GM21825 (cell line): Measurements from ENCODE around the gene DENND4C.
A peak's percentile ranks its signal among the peaks of the same experiment; 100 is the strongest.
"Not testable (repeated sequence)": the region's sequence is repeated elsewhere in the genome, so short reads cannot be mapped to it uniquely, and the experiment has no call there.

Experiments
- ATAC-seq: cut with Tn5 transposase; IDR thresholded peaks from one replicate; pipeline ENCODE4 v1.9.1; 2021; ENCODE audit warnings: mild to moderate bottlenecking, moderate library complexity; ENCODE audit not compliant: unreplicated experiment

Gene DENND4C

DNA sequence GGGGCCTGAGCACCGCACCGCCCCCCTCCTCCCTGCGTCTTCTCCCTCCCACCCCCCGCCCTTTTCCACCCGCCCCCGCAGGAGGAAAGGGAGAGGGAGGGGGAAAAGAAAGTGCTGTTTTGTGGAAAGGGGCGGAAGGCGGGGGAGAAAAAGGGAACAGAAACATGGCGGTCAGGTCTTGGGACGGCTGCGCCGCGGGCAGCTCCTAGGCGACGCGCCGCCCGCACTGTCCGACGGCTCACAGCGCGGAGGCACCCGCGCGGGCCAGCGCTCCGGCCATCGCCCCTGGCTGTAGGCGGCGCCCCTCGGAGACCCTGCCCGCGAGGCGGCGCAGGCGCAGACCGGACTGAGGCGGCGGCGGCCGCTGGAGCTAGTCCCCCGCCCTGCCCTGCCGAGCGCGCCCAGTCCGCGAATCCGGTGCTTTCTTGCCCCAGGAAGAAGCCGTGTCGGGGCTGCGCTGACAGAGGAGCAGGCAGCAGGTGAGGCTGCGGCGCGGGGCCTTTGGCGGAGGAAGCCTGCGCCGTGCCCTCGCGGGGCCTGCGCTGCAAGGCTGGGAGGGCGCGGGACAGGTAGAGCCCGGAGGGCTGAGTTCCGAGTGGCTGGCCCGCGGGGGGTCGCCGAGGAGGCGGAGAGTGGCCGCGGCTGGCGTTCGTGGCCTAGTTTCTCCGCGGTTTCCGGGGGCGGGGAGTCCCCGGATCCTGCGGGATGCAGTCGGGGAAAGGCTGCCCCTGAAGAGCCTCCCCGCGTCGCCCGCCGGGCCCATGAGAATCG lies at the start of gene DENND4C:
TSS of gene DENND4C (plus strand) at position 339 of the 771 bp plus-strand sequence. CDS start 45,482 bp downstream, outside the sequence.
- ATAC-seq, result peak; percentile 72

- no peak for ATAC-seq
Measured at GRCh38 chr9:19180991-19181390, 49.5 kb upstream of the DENND4C start.

DNA sequence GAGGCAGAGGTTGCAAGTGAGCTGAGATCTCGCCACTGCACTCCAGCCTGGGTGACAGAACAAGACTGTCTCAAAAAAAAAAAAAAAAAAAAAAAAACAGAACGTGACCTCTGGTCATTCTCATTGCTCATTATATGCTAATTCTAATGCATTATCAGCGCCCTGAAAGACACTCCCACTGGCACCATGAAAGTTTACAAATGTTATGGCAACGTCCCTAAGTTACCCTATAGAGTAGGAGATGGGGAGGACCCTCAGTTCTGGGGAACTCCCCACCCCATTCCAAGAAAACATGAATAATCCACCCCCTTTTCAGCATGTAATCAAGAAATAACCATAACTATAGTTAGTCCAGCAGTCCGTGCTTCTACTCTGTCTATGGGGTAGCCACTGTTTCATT lies 48.9 kb upstream of the DENND4C start:
- ATAC-seq, result no peak

DNA sequence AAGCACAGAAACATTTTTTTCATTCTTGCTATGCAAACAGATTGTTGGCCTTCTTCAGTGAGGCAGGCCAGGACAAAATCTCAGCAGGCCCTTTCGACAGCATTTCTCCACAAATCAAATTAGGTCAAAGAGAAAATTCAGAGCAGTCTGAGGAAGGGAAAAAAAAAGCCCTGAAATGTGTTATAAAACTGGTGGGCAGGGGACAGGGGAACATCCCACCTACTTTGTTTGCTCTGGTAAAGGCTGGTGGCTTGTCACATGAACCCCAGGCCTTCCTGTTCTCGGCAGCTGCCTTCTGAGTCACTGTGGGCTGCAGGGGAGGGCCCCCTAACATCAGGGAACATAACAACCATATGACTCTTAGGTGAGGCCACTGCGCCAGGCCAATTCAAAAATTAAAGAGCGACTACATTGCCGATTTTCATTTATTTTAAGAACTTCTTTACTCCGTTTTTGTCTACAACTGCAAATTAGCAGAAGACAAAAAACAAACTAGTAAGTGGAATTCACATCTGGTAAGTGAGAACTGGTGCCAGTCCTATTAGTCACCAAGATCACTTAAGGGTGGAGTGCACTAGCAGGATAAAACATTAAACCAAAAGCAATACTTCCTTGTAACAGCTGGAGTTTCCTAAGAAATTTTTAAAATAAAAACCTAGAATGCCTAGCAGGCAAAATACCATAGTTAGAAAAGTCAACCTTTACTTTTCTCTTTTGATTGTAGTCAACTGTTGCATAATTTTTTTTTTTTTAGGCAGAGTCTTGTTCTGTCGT lies 46.2 kb upstream of the DENND4C start:
- peak; percentile 99 for ATAC-seq

DNA sequence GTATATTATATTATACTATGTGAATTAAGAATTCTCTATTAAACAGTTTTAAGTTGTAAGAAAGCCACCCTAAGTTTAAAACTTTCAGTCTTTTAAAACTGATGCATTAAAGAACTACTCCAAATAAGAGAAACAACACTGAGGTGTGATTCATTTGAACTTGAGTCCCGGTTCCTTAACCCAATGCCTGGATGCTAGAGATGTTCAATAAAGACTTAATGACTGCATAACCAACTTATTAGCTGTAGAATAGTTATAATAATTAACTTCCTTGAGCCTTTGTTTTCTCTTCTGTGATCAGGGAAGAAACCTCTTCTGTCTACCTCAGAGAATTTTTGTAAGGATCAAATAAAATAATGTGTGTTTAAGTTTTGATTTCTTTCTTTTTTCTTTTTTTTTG lies 45.3 kb upstream of the DENND4C start:
- no peak for ATAC-seq

DNA sequence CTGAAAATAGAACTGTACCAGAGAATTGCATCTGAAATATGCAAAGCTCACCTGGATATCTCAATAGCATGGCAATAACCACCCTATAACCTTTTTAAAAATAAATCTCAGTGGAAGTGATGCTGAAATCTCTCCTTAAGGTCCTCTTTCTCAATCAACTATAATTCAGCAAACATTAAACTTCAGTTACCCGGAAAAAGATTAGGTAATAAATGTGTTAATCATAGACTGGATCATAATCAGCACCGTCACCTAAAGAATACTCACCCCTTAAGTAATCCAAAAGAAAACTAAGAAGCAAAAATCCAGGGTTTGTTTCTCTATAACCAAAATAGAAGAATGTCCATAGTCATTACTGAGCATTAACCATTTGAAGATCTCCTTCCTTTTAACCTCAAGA lies 44.3 kb upstream of the DENND4C start:
- ATAC-seq, result no peak

- no peak for ATAC-seq
Measured at GRCh38 chr9:19188771-19189170, 41.7 kb upstream of the DENND4C start.

- ATAC-seq, result no peak
Measured at GRCh38 chr9:19192202-19193028, 38.1 kb upstream of the DENND4C start.

DNA sequence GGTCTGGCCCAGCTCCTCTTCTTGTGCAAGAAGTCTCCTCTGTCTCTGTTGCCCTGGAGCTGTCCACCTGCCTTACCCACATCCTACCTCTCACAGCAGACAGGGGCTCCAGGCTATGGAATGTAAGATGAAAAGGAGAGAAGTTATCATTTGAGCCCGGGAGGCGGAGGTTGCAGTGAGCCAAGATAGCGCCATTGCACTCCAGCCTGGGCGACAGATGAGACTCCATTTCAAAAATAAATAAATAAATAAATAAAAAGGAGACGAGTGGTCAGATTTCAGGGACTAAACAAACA lies 37.5 kb upstream of the DENND4C start:
- ATAC-seq, result no peak

GRCh38 chr9:19193358-19193973 lies 37.0 kb upstream of the DENND4C start:
- ATAC-seq, result not testable (repeated sequence)

DNA sequence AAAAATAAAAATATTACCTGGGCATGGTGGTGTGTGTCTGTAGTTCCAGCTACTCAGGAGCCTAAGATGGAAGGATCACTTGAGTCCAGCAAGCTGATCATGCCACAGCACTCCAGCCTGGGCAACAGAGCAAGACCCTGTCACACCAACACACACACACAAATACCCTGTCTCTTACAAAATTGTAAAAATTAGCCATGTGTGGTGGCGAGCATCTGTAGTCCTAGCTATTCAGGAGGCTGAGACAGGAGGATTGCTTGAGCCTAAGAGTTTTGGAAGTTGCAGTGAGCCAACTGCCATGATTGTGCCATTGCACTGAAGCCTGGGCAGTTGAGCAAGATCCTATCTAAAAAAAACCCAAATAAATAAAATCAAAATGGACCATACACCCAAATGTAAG lies 32.1 kb upstream of the DENND4C start:
- no peak for ATAC-seq

DNA sequence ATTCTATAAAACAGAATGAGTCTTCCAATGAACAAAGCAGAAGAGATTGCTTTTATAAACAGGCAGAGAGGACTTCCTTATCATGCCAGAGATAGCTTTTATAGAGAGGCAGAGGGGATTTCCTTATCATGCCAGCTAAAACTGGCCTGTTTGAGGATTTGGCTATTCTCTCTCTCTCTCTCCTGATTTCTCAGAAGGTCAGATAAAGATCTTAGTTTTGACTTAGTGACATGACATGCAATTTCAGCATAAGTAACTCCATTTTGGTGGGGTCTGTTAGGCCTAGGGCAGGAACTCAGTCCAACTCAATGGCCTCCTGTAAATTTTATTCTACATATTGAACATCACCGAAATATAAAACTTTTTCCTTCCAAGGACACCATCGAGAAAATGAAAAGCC lies 31.5 kb upstream of the DENND4C start:
- ATAC-seq, result no peak

- ATAC-seq, result no peak
Measured at GRCh38 chr9:19200229-19200628, 30.3 kb upstream of the DENND4C start.

DNA sequence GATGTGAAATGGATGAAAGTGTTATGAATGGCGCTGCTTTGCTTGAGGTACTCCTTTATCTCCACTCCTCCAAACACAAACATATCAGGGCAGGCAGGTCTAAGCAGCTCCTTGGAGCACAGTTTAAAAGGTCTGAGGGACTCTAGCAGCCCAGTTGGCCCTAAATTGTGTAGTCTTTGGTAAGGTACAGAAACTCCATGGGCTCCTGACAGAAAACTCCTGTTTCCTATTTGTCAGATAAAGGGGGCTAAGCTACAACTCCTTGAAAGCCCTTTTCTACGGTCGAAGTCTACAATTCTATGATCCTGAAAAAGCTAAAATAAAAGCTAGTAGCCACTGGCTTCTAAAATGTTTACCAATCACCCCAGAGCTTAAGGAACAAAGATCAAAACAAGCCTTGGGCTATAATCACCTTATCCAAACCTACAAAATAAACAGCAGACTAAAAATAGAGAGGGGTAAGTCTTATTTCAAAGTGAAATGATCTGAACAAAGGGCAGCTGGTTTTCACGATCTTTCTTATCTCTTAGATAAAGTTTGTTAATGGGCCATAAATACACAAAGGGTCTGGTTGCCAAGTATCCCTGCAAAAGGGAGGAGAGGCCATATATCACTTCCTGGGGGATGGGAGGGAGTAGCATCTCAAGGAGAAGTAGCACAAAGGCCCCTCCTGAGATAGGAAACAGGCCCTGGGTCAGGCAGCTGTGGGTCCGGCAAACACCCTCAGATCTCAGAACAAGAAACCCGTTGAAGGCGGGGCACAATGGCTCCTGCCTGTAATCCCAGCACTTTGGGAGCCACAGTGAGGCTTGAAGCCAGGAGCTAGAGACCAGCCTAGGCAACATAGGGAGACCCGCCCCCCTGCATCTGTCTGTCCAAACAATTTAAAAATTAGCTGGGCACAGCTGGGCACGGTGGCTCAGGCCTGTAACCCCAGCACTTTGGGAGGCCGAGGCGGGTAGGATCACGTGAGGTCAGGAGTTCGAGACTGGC lies 28.3 kb upstream of the DENND4C start:
- ATAC-seq, result no peak

GRCh38 chr9:19203058-19203457 lies 27.4 kb upstream of the DENND4C start:
- no peak for ATAC-seq

DNA sequence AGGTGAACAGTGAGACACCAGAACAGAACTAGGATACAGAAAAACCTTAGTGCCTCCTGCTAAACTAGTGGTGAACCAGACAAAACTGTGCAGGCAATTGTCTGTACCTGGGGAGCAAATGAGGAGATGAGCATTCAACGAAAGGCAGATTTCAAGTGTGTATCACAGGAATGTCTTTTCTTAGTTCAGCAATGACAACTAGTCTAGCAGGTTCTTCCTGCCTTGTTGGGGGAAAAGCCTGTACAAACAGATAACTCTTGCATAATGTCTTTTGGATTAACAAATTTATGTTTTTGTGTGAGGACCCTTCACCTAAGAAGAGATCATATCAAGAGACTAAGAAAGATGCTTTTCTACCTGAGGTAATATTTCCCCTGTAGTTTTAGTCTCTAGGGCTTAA lies 21.8 kb upstream of the DENND4C start:
- ATAC-seq, result no peak

- no peak for ATAC-seq
Measured at GRCh38 chr9:19209188-19209587, 21.3 kb upstream of the DENND4C start.

- no peak for ATAC-seq
Measured at GRCh38 chr9:19213823-19214222, 16.7 kb upstream of the DENND4C start.

DNA sequence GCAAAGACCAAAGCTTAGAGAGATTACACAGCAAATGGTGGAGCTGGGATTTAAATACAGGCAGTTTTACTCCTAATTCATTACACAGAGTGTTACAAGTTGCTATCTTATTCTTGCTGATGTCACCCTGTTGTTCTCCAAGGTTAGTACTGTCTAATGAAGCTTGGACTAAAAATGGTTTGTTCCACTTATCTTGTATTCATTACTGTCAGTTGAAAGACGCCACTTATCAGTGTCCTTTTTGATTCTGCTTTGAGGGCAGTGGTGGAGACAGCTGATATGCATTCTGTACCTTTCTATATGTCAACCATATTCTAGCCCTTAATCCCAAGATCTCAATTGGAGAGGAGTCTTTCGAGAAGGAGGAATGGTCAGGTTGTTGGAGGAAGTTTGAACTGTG lies 14.0 kb upstream of the DENND4C start:
- ATAC-seq, result no peak

- ATAC-seq, result no peak
Measured at GRCh38 chr9:19221326-19221725, 9.2 kb upstream of the DENND4C start.
